Hematopoietic multipotent progenitor cell treated with erythropoietin and hydrocortisone succinate and interleukin-3 and kit ligand, for 17 days (in vitro differentiated cells): ENCODE measurements around the gene RCOR1.
A peak's percentile ranks its signal among the peaks of the same experiment; 100 is the strongest.

ENCODE experiments used
- DNase-seq: peaks from one replicate; pipeline ENCODE4 v3.0.0-alpha.2; 2015; ENCODE audit warnings: low spot score

Gene RCOR1

DNA sequence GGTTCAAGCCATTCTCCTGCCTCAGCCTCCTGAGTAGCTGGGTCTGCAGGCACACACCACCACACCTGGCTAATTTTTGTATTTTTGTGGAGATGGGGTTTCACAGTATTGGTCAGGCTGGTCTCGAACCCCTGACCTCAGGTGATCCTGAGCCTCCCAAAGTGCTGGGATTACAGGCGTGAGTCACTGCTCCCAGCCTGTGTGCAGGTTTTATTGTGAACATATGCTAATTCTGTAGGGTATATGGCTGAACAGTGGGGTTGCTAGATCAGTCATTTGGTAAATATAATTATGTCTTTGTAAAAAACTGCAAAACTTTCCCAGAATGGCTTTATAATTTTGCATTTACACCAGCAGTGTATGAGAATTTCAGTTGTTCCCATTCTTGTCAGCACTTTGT, 85.9 kb downstream of the RCOR1 start:
- no peak for DNase-seq

DNA sequence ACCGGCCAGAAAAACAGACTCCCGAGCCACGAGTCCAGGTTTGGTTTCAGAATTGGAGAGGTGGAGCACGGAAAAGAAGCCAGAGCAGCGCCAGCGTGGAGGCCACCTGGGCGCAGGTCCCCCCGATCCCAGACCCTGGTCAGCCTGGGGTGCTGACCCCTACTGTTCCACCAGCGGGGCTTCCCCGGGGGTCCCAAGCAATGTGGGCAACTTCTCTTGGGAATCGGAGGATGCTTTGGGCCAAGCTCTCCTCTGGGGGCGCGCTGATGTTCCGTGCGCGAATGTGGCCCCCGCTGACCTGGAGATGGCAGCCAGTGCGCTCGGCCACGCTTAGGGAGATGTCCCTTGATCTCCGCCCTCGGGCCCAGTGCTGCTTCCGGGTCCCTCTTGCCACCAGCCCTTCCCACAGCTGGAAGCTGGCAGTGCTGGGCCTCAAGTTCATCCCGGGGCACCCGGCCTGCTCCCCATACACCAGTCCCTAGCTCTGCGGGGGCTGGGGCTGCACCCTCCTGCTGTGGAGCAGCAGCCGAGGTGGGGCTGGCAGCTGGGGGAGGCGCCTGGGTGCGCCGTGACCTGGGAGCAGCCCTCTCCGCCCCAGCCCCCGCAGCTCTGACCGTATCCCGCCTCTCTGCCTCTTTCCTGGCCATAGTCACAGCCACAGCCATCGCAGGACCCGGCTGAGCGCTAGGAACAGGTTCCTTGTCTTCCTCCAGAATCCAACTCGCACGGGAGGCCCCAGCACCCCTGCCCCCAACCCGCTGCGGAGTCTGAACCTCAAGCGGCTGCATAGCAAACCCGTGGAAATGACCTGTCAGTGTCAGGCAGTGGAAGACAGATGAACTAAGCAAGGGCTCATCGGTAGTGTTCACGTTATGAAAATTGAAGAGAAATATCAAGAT, 91.2 kb downstream of the RCOR1 start:
- no peak for DNase-seq

GRCh38 chr14:102684298-102684663, 91.8 kb downstream of the RCOR1 start:
- DNase-seq: no peak

DNA sequence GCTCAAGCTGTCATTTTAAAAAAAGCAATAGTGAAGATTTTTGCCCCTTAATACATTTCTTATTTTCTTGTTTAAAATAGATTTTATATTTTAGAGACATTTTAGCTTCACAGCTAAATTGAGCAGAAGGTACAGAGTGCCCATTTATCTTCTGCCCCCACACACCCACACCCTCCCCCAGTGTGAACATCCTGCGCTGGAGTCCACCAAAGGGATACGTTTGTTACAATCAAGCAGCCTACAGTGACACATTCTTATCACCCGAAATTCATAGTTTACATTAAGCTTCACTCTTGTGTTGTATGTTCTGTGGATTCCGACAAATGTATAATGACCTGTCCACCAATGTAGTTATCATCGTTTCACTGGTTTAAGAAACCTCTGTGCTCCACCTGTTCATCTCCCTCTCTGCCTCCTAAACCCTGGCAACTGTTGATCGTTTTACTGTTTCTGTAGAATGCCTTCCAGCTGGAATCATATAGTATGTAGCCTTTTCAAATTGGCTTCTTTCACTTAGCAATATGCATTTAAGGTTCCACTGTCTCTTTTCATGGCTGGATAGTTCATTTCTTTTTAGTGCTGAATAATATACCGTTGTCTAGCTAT, 93.8 kb downstream of the RCOR1 start:
- peak; percentile 15 for DNase-seq

DNA sequence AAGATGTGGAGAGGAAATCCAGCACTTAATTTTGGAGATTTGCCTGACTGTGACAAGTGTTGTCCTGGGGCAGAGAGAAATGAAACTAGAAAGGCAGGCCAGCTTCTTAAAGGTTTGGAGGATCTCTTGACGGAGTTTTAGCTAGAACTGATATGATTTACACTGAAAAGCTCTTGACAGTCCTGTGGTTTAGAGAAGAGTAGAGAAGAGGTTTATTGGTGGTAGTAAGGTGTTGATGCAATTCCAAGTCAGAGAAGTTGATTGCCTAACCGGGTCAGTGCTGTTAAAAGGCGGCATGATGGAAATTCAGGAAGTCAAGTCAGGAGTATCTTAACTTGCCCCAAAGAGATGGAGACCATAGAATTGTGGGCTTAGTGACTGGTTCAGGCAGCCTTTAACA, 95.8 kb downstream of the RCOR1 start:
- DNase-seq: no peak

DNA sequence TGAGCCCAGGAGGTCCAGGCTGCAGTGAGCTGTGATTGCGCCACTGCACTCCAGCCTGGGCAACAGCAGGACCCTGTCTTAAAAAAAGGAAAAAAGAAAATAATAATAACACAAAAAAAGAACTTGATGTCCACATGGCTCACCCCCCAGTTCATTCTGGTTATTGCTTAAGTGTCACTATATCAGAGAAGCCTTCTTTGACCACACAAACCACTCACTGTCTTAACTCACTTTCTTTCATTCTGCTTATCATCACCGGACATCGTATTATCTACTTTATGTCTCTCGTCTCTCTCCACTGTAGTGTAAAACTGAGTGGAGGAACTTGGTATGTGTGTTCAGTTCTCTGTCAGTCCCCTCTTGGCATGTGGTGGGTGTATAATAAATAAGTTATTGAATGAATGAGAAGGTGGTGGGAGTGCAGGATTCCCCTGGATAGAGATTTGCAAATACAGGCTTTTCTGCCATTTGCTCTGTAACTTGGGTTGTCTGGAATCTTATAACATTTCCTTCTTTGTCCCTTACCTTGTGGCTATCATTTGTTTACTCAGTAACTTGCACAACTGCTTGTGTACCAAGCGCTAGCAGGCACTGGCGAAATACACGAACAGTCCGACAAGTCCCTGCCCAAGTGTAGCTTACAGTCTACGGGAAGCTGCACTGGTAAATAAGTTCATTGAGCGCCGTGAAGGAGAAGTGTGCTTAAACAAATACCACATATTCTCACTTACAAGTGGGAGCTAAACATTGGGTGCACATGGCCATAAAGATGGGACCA, 98.2 kb downstream of the RCOR1 start:
- DNase-seq: no peak

- DNase-seq: no peak
These were observed 99.3 kb downstream of the RCOR1 start for GRCh38 chr14:102691763-102692162.

DNA sequence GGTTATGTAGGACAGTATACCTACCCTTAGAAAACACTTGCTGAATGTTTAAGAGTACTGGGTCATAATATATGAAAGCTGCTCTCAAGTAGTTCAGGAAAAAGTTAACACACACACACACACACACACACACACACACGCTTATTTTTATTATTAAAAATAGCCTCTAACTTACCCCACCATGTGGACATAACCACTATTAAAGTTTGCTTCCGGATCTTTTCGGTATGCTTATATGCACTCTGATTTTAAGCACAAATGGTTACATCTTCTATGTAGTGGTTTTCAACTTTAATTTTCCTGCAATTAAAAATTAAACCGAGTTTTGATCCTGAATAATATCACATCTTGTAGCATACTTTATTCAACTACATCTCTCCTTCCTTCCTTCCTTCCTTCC, 99.9 kb downstream of the RCOR1 start:
- DNase-seq: no peak

GRCh38 chr14:102693006-102693755, 100.7 kb downstream of the RCOR1 start:
- no peak for DNase-seq

DNA sequence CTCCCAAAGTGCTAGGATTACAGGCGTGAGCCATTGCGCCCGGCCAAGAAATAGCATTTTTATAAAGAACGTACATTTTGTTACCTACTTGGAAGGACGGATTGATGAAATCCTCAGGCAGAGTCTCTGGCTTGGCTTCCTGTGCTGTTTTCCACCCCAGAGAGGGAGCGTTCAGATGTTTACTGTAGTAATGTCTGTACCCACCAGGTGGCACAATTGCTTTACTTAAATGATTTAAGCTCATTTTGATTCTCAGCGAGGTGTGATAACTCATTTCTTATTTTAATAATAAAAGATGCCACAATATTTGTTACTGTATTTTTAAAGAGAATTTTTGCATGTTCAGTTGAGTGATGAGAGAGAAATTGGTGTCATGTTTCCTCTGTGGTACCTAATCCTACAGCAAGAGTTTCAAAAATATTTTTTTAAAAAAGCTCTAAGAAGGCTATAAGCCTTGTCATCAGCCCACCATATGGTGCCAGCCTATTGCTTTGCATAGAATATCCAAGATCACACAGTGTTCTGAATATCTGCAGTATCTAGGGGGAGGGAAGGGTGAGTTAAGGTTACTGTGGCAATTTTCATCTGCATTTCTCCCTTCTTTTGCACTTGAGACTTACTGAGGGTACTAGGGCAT, 102.2 kb downstream of the RCOR1 start:
- DNase-seq: peak; percentile 77

GRCh38 chr14:102695167-102695555, 102.7 kb downstream of the RCOR1 start:
- no peak for DNase-seq

DNA sequence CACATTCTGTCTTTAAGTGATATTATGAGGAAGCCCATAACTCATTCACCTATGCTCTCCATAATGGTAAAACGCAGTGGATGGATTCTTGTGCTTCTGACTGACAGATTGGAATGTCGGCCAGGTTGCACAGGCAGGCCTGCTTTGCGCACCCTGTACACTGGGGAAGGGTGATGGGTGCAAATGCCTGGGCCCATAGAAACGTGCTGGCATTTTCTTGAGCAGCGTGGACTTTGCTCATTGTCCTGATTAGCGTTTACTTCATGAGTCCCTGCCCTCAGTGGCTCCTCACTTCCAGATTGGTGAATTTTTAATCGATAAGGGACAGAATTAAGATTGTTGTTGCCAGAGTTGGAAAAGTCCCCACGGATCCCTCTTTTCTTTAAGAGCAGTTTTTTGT, 103.9 kb downstream of the RCOR1 start:
- no peak for DNase-seq

- no peak for DNase-seq
These were observed 104.5 kb downstream of the RCOR1 start for GRCh38 chr14:102696856-102697495.

DNA sequence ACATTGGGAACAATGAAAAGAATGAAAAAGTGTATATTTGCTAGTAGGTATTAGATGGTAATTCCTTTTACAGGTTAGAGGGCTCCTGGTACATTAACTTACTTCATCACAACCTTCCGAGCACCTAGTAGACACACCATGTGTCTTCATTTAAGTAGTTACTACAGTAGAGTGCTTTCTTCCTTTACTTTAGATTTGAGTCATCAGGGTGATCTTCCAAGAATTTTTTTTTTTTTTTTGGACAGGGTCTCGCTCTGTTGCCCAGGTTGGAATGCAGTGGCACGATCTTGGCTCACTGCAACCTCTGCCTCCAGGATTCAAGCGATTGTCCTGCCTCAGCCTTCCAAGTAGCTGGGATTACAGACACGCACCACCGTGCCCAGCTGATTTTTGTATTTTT, 105.1 kb downstream of the RCOR1 start:
- DNase-seq: no peak

GRCh38 chr14:102699416-102700110, 107.1 kb downstream of the RCOR1 start:
- no peak for DNase-seq

DNA sequence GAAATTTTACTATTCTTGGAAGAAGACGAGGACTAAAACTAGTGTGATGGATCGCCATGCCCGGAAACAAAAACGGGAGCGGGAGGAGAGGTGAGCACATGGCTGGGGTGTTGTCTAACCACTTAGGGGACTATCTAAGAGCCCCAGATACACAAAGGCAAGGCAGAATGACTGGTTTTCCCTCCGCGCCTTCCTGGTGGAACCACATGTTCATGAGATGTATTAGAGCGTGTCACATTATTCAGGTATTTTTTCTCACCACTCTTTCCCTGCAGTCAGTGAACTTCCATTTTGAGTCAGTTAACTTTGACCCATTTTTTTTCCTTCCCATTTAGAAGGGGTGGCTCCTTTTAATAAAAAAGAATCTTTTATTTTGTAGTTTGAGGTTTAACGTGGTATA, 116.0 kb downstream of the RCOR1 start:
- no peak for DNase-seq

- DNase-seq: no peak
These were observed 118.8 kb downstream of the RCOR1 start for GRCh38 chr14:102711207-102711606.

- no peak for DNase-seq
These were observed 119.5 kb downstream of the RCOR1 start for GRCh38 chr14:102711946-102712345.

DNA sequence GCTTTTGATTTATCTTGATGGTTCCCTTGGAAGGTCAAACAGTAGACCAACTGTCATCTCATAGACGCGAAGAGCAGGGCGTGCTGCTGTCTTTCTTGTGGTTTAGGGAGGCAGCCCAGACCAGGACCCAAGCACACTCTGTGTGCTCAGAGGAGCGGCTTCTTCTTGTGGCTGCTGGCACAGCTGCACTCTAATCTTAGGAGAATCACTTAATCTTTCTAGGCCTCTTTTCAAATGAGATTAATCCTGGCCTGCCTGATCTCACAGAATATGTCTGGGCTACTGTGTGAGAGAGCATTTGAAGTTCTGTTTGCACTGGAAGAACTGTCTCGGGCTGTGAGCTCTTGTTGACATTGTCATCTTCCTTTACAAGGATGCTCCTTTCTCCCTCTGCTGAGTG, 124.8 kb downstream of the RCOR1 start:
- DNase-seq: no peak

- no peak for DNase-seq
These were observed 130.2 kb downstream of the RCOR1 start for GRCh38 chr14:102722646-102723045.

- DNase-seq: no peak
These were observed 131.2 kb downstream of the RCOR1 start for GRCh38 chr14:102723650-102724049.
